22Rv1 (cell line): ENCODE data around the gene NLGN4Y.

Experiments
- ZFX ChIP-seq: fragments of 450-650 bp; IDR thresholded peaks from 2 replicates; pipeline ENCODE4 v1.6.1; 2017; ENCODE audit warnings: antibody characterized with exemption, borderline replicate concordance
- TF ChIP-seq, protein P1 (sequence below): fragments of 450-650 bp; IDR thresholded peaks from 2 replicates; pipeline ENCODE4 v1.5.1; 2017; ENCODE audit warnings: mild to moderate bottlenecking

DNA sequence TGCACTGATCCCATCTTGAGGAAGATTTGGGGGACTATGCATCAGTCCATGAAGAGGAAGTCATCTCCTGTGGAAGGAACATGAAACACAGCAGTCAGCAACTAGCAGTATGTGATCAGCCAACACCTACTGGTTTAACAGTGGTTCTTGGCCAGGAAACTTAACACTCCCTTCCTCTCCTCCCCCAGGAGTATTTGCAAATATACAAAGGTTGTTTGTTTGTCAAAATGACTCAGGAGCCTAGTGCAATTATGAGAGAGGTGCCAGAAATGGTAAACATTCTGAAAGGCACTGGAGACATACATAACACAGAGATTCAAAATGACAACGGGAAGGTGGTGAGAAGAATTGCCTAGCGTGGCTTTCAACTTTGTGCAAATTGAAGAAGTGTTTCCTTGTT lies 26.3 kb upstream of the NLGN4Y start:
- TF ChIP-seq, protein P1, sequence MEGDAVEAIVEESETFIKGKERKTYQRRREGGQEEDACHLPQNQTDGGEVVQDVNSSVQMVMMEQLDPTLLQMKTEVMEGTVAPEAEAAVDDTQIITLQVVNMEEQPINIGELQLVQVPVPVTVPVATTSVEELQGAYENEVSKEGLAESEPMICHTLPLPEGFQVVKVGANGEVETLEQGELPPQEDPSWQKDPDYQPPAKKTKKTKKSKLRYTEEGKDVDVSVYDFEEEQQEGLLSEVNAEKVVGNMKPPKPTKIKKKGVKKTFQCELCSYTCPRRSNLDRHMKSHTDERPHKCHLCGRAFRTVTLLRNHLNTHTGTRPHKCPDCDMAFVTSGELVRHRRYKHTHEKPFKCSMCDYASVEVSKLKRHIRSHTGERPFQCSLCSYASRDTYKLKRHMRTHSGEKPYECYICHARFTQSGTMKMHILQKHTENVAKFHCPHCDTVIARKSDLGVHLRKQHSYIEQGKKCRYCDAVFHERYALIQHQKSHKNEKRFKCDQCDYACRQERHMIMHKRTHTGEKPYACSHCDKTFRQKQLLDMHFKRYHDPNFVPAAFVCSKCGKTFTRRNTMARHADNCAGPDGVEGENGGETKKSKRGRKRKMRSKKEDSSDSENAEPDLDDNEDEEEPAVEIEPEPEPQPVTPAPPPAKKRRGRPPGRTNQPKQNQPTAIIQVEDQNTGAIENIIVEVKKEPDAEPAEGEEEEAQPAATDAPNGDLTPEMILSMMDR = no peak
- no peak for TF ChIP-seq ZFX
